ENCODE measurements around the gene FHIT.

- TF ChIP-seq GATA2 (IDR thresholded peaks at IDR 0.05; ENCODE audit: low read depth, low read length) (no peak), GATA3 (IDR thresholded peaks at IDR 0.05; ENCODE audit: low read depth, low read length) (no peak)
Measured at GRCh38 chr3:60703956-60704736, 547.1 kb downstream of the FHIT start.

All from SH-SY5Y (cell line).